Measurements from ENCODE around the gene CCKAR. TPM values are rescaled to one million over a fixed set of nuclear protein-coding genes. Genes with fewer than 3 reads are reported as not detected.

The CCKAR gene
- total RNA-seq, 4 donors from 2014 or later: not detected

DNA sequence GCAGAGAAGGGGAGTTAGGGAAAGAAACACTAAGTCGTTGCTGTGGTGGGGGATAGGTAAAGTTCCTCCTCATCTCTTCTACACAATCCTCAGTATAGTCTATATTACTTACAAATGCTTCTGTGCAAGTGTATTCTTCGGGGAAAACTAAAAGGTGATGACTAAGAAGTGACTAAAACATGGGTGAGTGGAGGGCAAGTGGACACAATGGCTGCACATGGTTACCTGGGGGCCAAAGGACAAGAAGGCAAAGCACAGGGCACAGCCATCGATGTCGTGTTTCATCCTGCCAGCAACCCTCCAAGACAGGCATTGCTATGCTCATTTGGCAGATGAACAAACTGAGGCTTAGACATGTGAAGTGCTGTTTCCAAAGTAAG lies 35.5 kb upstream of the CCKAR start:
- TF ChIP-seq, protein P1, sequence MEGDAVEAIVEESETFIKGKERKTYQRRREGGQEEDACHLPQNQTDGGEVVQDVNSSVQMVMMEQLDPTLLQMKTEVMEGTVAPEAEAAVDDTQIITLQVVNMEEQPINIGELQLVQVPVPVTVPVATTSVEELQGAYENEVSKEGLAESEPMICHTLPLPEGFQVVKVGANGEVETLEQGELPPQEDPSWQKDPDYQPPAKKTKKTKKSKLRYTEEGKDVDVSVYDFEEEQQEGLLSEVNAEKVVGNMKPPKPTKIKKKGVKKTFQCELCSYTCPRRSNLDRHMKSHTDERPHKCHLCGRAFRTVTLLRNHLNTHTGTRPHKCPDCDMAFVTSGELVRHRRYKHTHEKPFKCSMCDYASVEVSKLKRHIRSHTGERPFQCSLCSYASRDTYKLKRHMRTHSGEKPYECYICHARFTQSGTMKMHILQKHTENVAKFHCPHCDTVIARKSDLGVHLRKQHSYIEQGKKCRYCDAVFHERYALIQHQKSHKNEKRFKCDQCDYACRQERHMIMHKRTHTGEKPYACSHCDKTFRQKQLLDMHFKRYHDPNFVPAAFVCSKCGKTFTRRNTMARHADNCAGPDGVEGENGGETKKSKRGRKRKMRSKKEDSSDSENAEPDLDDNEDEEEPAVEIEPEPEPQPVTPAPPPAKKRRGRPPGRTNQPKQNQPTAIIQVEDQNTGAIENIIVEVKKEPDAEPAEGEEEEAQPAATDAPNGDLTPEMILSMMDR (IDR thresholded peaks at IDR 0.05): no peak
- no peak for TF ChIP-seq POLR2A (IDR thresholded peaks at IDR 0.05)
- Histone ChIP-seq H3K27me3 (no peaks in the 10 kb centered on the region), H3K9me3 (no peaks in the 10 kb centered on the region), H3K4me3 (no peak overlapping the region), H3K27ac (no peak overlapping the region), H3K4me1 (no peaks in the 10 kb centered on the region), H3K36me3 (no peaks in the 10 kb centered on the region)
- no peak for DNase-seq
- intact Hi-C loops (cut with DNase I; ENCODE audit: low total_unique reads): no loop called here

DNA sequence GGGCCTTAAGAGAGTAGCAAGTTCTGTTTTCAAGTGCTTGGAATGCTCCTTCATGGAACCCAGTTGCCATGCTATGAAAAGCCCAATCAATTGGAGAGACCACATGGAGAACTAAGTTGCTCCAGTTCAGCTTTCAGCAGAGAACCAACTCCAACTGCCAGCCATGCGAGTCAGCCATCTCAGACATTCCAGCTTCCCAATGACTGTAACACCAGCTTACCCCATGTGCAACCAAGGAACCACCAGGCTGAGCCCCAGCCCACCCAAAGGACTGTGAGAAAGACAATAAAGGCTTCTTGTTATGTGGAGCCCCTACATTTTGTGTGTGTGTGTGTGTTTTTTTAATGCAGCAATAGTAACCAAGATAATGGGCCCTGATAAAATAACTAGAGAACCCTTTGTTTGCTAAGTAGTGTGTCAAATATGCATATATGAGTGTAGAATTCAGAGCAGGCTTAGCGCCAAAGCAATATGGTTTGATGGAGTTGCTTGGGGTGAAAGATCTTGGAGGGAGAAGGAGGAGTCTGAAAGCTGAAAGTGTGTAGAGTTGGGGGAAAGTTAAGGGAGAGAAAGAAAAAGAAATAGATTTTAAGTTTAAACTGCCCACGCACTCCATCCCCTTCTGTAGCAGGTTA lies 35.0 kb upstream of the CCKAR start:
- no peak for DNase-seq
- Histone ChIP-seq H3K27ac (no peak overlapping the region), H3K4me1 (no peaks in the 10 kb centered on the region), H3K9me3 (no peaks in the 10 kb centered on the region), H3K36me3 (no peaks in the 10 kb centered on the region), H3K4me3 (no peak overlapping the region), H3K27me3 (no peaks in the 10 kb centered on the region)
- intact Hi-C loops (cut with DNase I; ENCODE audit: low total_unique reads): no loop called here
- no peak for TF ChIP-seq POLR2A (IDR thresholded peaks at IDR 0.05)
- TF ChIP-seq, protein P1 (IDR thresholded peaks at IDR 0.05): no peak

DNA sequence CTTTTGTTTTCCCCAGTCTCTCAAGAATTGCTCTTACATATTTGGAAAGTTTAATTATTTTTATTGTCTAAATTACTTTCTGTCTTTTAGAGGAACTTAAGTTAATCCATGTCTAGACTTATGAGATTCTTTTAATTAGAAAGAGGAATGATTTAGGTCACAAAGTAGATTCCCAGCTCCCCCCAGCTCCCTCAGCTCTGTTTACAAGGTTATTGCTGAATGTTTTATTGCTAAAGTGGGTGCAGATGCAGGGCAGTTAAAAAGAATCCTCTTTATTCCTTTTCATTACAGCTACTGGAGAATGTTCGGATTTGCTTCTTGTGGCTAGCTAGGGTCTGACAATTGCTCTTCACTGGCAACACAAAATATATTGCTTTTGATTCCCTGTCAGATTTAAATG lies 33.7 kb upstream of the CCKAR start:
- H3K36me3 ChIP-seq: no peaks in the 10 kb centered on the region

DNA sequence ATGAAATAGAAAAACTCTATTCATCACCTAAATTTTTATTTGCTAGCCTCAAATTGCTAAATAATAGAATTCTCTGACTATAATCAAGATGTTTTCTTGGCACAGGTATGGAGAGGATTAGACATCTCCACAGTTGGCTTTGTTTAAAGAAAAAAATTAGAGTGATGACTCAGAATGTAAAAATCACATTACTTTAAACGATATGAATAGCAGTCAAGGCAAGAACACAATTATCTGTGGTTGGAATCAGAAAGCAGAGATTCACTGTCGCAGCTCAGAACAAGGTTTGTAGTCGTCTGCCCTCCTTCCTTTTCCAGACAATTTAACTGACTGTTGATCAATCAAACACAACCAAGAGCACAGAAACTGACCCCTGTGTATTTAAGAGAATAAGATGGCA lies 32.2 kb upstream of the CCKAR start:
- no peaks in the 10 kb centered on the region for H3K9me3 ChIP-seq
- intact Hi-C loops (cut with DNase I; ENCODE audit: low total_unique reads): no loop called here
- no peak for DNase-seq
- no peaks in the 10 kb centered on the region for H3K36me3 ChIP-seq
- no peak overlapping the region for H3K4me3 ChIP-seq
- no peaks in the 10 kb centered on the region for H3K27me3 ChIP-seq
- TF ChIP-seq POLR2A (IDR thresholded peaks at IDR 0.05): no peak
- TF ChIP-seq, protein P1 (IDR thresholded peaks at IDR 0.05): no peak
- H3K27ac ChIP-seq: no peak overlapping the region
- no peaks in the 10 kb centered on the region for H3K4me1 ChIP-seq

More for the DNA sequence above, 33.7 kb upstream of the CCKAR start:
- TF ChIP-seq, protein P1 (IDR thresholded peaks at IDR 0.05): no peak
- TF ChIP-seq POLR2A (IDR thresholded peaks at IDR 0.05): no peak
- no peak for DNase-seq
- intact Hi-C loops (cut with DNase I; ENCODE audit: low total_unique reads): no loop called here
- no peaks in the 10 kb centered on the region for H3K4me1 ChIP-seq
- H3K4me3 ChIP-seq: no peak overlapping the region
- H3K27me3 ChIP-seq: no peaks in the 10 kb centered on the region
- H3K9me3 ChIP-seq: no peaks in the 10 kb centered on the region
- H3K27ac ChIP-seq: peak overlapping the region in 1 of 2 donors; percentile 5

DNA sequence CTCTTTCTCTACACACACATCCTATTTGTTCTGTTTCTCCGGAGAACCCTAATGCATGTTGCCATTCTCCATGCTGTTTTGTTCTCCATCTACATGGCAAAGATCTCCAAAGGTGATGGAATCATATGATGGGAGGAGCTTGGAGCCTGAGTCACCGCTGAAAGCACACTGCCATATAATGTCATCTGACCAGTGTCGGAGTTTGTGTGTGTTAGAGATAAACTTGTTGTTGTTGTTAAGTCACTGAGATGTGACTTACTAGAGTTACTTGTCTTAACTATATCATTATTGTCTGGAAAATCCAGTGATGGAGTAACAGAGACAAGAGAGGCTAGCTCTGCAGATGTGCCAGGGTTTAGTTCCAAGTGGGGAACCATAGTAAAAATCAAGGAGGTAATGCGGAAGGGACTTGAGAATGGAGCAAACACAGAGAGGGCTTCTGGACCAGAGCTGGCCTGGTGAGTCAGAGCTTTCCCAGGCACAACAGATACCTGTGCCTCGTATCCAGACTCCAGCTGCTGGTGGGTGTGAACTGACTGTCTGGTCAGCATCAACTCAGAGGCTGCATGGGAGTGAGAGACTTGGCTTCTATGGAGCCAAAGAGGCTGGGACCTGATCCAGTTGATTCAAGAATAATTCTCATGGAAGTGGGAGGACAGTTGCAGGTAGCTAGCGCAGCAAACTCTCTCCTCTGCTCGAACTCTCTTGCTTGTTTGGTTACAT lies 30.6 kb upstream of the CCKAR start:
- H3K27ac ChIP-seq: peak overlapping the region; percentile 14 to 33
- H3K36me3 ChIP-seq: no peaks in the 10 kb centered on the region
- no peak for TF ChIP-seq POLR2A (IDR thresholded peaks at IDR 0.05)
- TF ChIP-seq, protein P1 (IDR thresholded peaks at IDR 0.05): no peak
- DNase-seq: peak; percentile 42 to 80
- H3K4me1 ChIP-seq: no peaks in the 10 kb centered on the region
- intact Hi-C loops (cut with DNase I; ENCODE audit: low total_unique reads): no loop called here
- no peak overlapping the region for H3K4me3 ChIP-seq
- no peaks in the 10 kb centered on the region for H3K9me3 ChIP-seq
- no peaks in the 10 kb centered on the region for H3K27me3 ChIP-seq
